SU-DHL-6 (cell line): ENCODE data around the gene CUX1.

Source experiments
- H2AFZ ChIP-seq: fragments of 200-600 bp; sonication (generic); 2 replicates; pipeline ENCODE4 v1.6.1; 2014; ENCODE audit warnings: low read depth, mild to moderate bottlenecking, moderate library complexity, mixed read lengths, antibody characterized with exemption, low read length; ENCODE audit not compliant: severe bottlenecking
- H3F3A ChIP-seq: fragments of 200-600 bp; shearing (Covaris generic); 2 replicates; pipeline ENCODE4 v1.6.0; 2016; ENCODE audit warnings: antibody characterized with exemption, mild to moderate bottlenecking; ENCODE audit not compliant: insufficient read depth
- H3K27ac ChIP-seq: fragments of 200-600 bp; sonication (generic); 2 replicates; pipeline ENCODE4 v1.5.1; 2016; ENCODE audit warnings: low read depth, mild to moderate bottlenecking, low read length, moderate library complexity, mixed read lengths
- H3K27me3 ChIP-seq: fragments of 200-600 bp; sonication (generic), shearing (Covaris generic); 2 replicates; pipeline ENCODE4 v1.6.0; 2014; ENCODE audit warnings: mild to moderate bottlenecking, low read length
- H3K36me3 ChIP-seq: fragments of 200-600 bp; sonication (generic); 2 replicates; pipeline ENCODE4 v1.6.1; 2014; ENCODE audit warnings: mild to moderate bottlenecking, low read length, mixed read lengths
- H3K4me2 ChIP-seq: fragments of 300-600, 200-600 bp; shearing (Covaris generic), sonication (generic); 2 replicates; pipeline ENCODE4 v1.6.0; 2014; ENCODE audit warnings: low read length, low read depth, mild to moderate bottlenecking; ENCODE audit not compliant: poor library complexity, severe bottlenecking
- H3K4me3 ChIP-seq: fragments of 200-600 bp; sonication (generic); 2 replicates; pipeline ENCODE4 v1.5.1; 2014; ENCODE audit warnings: antibody characterized with exemption, low read length, mild to moderate bottlenecking, mixed read lengths; ENCODE audit not compliant: insufficient read depth, poor library complexity, severe bottlenecking
- H3K79me2 ChIP-seq: fragments of 200-600 bp; sonication (generic); 2 replicates; pipeline ENCODE4 v1.6.1; 2014; ENCODE audit warnings: mild to moderate bottlenecking, low read length, moderate library complexity; ENCODE audit not compliant: insufficient read depth
- H3K9ac ChIP-seq: fragments of 200-600 bp; sonication (generic); 2 replicates; pipeline ENCODE4 v1.7.0; 2014; ENCODE audit warnings: mild to moderate bottlenecking, low read length
- H3K9me2 ChIP-seq: fragments of 200-600 bp; sonication (generic); replicated peaks from 2 replicates; pipeline ENCODE4 v1.6.1; 2014; ENCODE audit warnings: low read length; ENCODE audit not compliant: insufficient read depth
- H3K9me3 ChIP-seq: fragments of 200-600 bp; sonication (generic); 2 replicates; pipeline ENCODE4 v1.6.1; 2014; ENCODE audit warnings: low read length, mixed read lengths; ENCODE audit not compliant: insufficient read depth
- H4K20me1 ChIP-seq: fragments of 200-600 bp; sonication (generic); 2 replicates; pipeline ENCODE4 v1.6.1; 2014; ENCODE audit warnings: low read depth, mild to moderate bottlenecking, antibody characterized with exemption, low read length, moderate library complexity, mixed read lengths
- EZH2phosphoT487 ChIP-seq: fragments of 200-600 bp; sonication (generic), shearing (Covaris generic); conservative IDR thresholded peaks from 2 replicates; pipeline ENCODE4 v1.6.1; 2018; ENCODE audit warnings: mild to moderate bottlenecking, antibody characterized with exemption, low read length, moderate library complexity, mixed read lengths
- TF ChIP-seq, protein P1 (sequence below): fragments of 200-600 bp; sonication (generic); IDR thresholded peaks from one replicate; pipeline ENCODE4 v1.5.1; 2017; ENCODE audit warnings: antibody characterized with exemption, mild to moderate bottlenecking, low read length, moderate library complexity; ENCODE audit not compliant: insufficient read depth, poor library complexity, severe bottlenecking

CUX1 gene

DNA sequence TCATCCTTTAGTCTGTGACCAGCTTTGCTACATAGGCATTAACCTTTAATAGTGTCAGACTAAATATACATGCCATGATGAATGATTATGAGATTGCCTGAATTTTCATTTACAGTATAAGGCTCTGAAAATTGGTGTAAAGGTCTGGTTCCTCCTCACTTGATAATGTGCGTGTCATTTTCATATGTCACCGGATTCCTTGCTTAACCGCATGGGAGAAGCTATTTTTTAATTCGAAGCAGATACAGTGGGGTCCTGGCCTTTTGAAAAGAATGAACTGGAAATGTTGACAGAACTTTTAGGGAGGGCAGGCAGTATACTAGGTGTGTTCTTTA lies 276.9 kb downstream of the CUX1 start:
- TF ChIP-seq EZH2phosphoT487 = no peak
- TF ChIP-seq, protein P1, sequence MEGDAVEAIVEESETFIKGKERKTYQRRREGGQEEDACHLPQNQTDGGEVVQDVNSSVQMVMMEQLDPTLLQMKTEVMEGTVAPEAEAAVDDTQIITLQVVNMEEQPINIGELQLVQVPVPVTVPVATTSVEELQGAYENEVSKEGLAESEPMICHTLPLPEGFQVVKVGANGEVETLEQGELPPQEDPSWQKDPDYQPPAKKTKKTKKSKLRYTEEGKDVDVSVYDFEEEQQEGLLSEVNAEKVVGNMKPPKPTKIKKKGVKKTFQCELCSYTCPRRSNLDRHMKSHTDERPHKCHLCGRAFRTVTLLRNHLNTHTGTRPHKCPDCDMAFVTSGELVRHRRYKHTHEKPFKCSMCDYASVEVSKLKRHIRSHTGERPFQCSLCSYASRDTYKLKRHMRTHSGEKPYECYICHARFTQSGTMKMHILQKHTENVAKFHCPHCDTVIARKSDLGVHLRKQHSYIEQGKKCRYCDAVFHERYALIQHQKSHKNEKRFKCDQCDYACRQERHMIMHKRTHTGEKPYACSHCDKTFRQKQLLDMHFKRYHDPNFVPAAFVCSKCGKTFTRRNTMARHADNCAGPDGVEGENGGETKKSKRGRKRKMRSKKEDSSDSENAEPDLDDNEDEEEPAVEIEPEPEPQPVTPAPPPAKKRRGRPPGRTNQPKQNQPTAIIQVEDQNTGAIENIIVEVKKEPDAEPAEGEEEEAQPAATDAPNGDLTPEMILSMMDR = no peak
- Histone ChIP-seq H2AFZ (no peak overlapping the region), H3K36me3 (peaks cover 17% of the 10 kb centered on the region; the same call in 1 of the 2 replicates), H3K9ac (no peak overlapping the region), H4K20me1 (peaks cover 16% of the 10 kb centered on the region; the same call in 1 of the 2 replicates), H3K4me2 (no peak overlapping the region), H3K9me3 (no peaks in the 10 kb centered on the region), H3K4me3 (no peak overlapping the region), H3K79me2 (peaks cover 69% of the 10 kb centered on the region), H3F3A (peaks cover 3% of the 10 kb centered on the region; the same call in 1 of the 2 replicates), H3K27ac (no peak overlapping the region), H3K9me2 (no peaks in the 10 kb centered on the region), H3K27me3 (no peaks in the 10 kb centered on the region)

DNA sequence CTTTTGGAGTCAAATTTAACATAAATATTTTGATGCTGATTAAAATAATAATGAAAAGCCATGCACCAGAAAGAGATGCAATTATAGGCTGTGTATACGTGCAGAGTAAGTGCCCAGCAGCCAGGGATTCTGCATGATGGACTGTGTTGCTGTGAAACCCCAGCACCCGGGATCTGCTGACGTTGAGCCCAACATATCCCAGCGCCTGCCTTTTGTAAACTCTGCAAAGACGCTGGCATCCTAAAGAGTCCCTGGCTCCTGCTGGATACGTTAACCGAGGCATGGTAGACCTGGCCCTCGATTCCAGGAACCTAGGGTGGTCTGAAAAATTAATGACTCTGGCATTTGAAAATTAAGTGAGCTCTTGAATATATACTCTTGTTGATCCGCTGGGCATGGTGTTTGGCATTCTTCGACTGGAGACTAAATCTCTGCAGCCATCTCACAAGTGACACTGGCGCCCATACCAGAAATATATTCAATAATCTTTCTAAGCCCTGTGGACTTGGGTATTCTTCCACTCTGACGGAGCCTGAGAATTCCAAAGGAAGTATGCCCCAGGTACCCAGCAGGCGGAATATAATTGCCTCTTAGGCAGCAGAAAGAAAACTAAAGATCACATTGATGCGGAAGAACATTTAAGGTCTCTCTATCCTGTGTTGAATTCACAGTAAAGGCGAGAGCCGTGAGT lies 278.0 kb downstream of the CUX1 start:
- no peak overlapping the region for H2AFZ ChIP-seq
- H3K79me2 ChIP-seq = peaks cover 57% of the 10 kb centered on the region
- no peaks in the 10 kb centered on the region for H3K9me3 ChIP-seq
- H3F3A ChIP-seq = 0 out of 2 replicates have a peak, but pooled peaks cover 3% of the 10 kb centered on the region
- H3K27ac ChIP-seq = no peak overlapping the region
- H3K4me2 ChIP-seq = no peak overlapping the region
- H3K9me2 ChIP-seq = no peaks in the 10 kb centered on the region
- TF ChIP-seq, protein P1 = no peak
- no peak for TF ChIP-seq EZH2phosphoT487
- H3K4me3 ChIP-seq = no peak overlapping the region
- H4K20me1 ChIP-seq = peaks cover 10% of the 10 kb centered on the region; the same call in 1 of the 2 replicates
- no peak overlapping the region for H3K9ac ChIP-seq
- no peaks in the 10 kb centered on the region for H3K27me3 ChIP-seq
- peaks cover 17% of the 10 kb centered on the region; the same call in 1 of the 2 replicates for H3K36me3 ChIP-seq

DNA sequence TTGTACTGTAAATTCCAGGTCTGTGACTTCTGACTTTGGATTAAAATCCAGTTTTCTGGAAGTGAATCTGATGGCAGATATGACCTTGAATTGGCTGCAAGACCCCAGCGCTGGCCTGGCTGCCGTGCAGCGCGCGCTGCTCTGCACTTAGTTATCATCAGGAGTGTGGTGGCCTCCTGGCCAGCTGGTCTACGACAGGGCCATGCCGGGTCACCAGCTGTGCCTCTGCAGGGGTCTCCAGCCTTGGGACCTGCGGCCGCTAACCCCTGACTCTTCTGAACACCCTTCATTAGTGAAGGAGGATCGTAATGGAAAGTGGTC lies 278.5 kb downstream of the CUX1 start:
- peaks cover 10% of the 10 kb centered on the region; the same call in 1 of the 2 replicates for H4K20me1 ChIP-seq
- H3K36me3 ChIP-seq = peaks cover 14% of the 10 kb centered on the region; the same call in 1 of the 2 replicates
- H3K4me2 ChIP-seq = no peak overlapping the region
- peaks cover 52% of the 10 kb centered on the region for H3K79me2 ChIP-seq
- no peaks in the 10 kb centered on the region for H3K9me2 ChIP-seq
- H3K9me3 ChIP-seq = no peaks in the 10 kb centered on the region
- TF ChIP-seq, protein P1 = no peak
- TF ChIP-seq EZH2phosphoT487 = no peak
- no peak overlapping the region for H3K9ac ChIP-seq
- no peak overlapping the region for H2AFZ ChIP-seq
- H3K27me3 ChIP-seq = no peaks in the 10 kb centered on the region
- H3K27ac ChIP-seq = no peak overlapping the region
- 0 out of 2 replicates have a peak, but pooled peaks cover 3% of the 10 kb centered on the region for H3F3A ChIP-seq
- no peak overlapping the region for H3K4me3 ChIP-seq
